Heart left ventricle (tissue), 13 donors: Measurements from ENCODE around the gene GBP2.

Experiments used
- POLR2A ChIP-seq, 2 donors: fragments of 450-650 bp; IDR thresholded peaks; one replicate each; pipeline ENCODE4 v1.6.1; 2017; ENCODE audit warnings: antibody characterized with exemption in 2 of 2, mild to moderate bottlenecking in 2 of 2, moderate library complexity in 2 of 2
- TF ChIP-seq, protein P1 (sequence below), 12 donors: fragments of 200-600 bp; sonication (generic) in 4 of 12; IDR thresholded peaks; one replicate each; pipeline versions ENCODE4 v1.5.0 to v1.8.0; 2018 to 2022; ENCODE audit warnings: antibody characterized with exemption in 12 of 12, mild to moderate bottlenecking in 5 of 12
- donor health status: ischemic (EF 13 %, LVEDD 7.1; RV severe dilation, severe dysfunction).
- donor health status: DM: no; HTN: yes; CAD: no.
- donor health status: DM: no; HTN: no; CAD: no.
- donor health status: ischemic (EF 25% LVEDD 6.9; RV normal size, moderate dysfunction).
- donor health status: ischemic (EF 25% LVEDD 5.7; RV mildly dilated, moderate dysfunction).
- donor health status: ischemic (EF 35%, LVEDD 5.7; RV mildly dilated, moderate dysfunction).
- donor health status: nonischemic (EF 11% LVEDD 7.7; RV severe dilation, severe dysfunction).
- donor health status: DM: yes; HTN: yes; CAD: no.
- donor health status: PGD.
- donor health status: ischemic (EF 29% LVEDD 5.4; RV normal size, mild dysfunction).
- donor health status: nonischemic (EF 23%, LVEDD 6.1; RV moderate dilation, normal function).

DNA sequence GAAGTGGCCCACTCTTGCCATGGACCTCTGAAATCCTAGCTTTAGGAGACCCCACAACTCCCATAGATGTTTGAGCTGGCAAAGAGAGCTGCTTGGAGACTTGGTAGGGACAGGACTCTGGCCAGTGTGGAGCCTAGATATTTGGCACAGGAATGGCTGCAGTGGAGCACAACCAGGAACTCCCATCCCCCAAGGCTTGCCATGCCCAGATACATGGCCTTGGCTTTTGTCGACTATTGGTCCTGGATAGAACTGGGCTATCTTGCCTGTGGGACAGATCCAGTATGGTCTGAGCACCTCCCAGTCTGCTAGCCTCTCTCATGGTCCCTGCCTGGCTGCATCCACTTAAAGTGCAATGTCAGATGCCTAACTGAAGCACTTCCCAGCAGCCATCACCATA is 7.8 kb upstream of the GBP2 start:
- TF ChIP-seq, protein P1, sequence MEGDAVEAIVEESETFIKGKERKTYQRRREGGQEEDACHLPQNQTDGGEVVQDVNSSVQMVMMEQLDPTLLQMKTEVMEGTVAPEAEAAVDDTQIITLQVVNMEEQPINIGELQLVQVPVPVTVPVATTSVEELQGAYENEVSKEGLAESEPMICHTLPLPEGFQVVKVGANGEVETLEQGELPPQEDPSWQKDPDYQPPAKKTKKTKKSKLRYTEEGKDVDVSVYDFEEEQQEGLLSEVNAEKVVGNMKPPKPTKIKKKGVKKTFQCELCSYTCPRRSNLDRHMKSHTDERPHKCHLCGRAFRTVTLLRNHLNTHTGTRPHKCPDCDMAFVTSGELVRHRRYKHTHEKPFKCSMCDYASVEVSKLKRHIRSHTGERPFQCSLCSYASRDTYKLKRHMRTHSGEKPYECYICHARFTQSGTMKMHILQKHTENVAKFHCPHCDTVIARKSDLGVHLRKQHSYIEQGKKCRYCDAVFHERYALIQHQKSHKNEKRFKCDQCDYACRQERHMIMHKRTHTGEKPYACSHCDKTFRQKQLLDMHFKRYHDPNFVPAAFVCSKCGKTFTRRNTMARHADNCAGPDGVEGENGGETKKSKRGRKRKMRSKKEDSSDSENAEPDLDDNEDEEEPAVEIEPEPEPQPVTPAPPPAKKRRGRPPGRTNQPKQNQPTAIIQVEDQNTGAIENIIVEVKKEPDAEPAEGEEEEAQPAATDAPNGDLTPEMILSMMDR (IDR thresholded peaks at IDR 0.05) = no peak
- no peak for TF ChIP-seq POLR2A (IDR thresholded peaks at IDR 0.05)
